Kidney (tissue), 14 donors: ENCODE data around the gene NME7. TPM values are rescaled to one million over a fixed set of nuclear protein-coding genes. Genes with fewer than 3 reads are reported as not detected.
A peak's percentile ranks its signal among the peaks of the same experiment; 100 is the strongest.

Experiments used
- DNase-seq, 5 donors: peaks; one replicate each; pipeline ENCODE4 v3.0.0-alpha.2; 2013 to 2020
- FAIRE-seq: peaks from 2 replicates; lab custom pipeline; 2012; peaks lifted over from hg19 to GRCh38; lab: Jason Lieb, UNC
- H3K27ac ChIP-seq, 2 donors: one replicate each; pipeline ENCODE4 v1.7.0; 2013; ENCODE audit warnings: low read depth in 2 of 2, low read length in 2 of 2, inconsistent platforms in 1 of 2
- H3K27me3 ChIP-seq: one replicate; pipeline ENCODE4 v1.7.1; 2013; ENCODE audit warnings: low read length, inconsistent platforms; ENCODE audit not compliant: control insufficient read depth, insufficient read depth
- H3K36me3 ChIP-seq, 3 donors: one replicate each; pipeline versions ENCODE4 v1.7.0 to v1.7.1; 2013; ENCODE audit warnings: low read length in 3 of 3, control low read depth in 1 of 3, inconsistent platforms in 1 of 3; ENCODE audit not compliant: insufficient read depth in 3 of 3, control insufficient read depth in 2 of 3
- H3K4me1 ChIP-seq, 3 donors: one replicate each; pipeline versions ENCODE4 v1.7.0 to v1.7.1; 2013; ENCODE audit warnings: low read length in 3 of 3, inconsistent platforms in 1 of 3, low read depth in 1 of 3; ENCODE audit not compliant: control insufficient read depth in 2 of 3, insufficient read depth in 2 of 3
- H3K4me3 ChIP-seq, 3 donors: one replicate each; pipeline versions ENCODE4 v1.7.0 to v1.8.1; 2013; ENCODE audit warnings: low read length in 3 of 3, control low read depth in 1 of 3, inconsistent platforms in 1 of 3
- H3K9ac ChIP-seq, 3 donors: one replicate each; pipeline versions ENCODE4 v1.7.0 to v1.7.1; 2013; ENCODE audit warnings: low read length in 3 of 3, control low read depth in 1 of 3, inconsistent platforms in 1 of 3
- H3K9me3 ChIP-seq, 3 donors: one replicate each; pipeline versions ENCODE4 v1.7.0 to v1.7.1; 2013; ENCODE audit warnings: low read length in 3 of 3, control low read depth in 1 of 3, inconsistent platforms in 1 of 3; ENCODE audit not compliant: control insufficient read depth in 2 of 3, insufficient read depth in 1 of 3
- CTCF ChIP-seq: IDR thresholded peaks from 3 replicates; pipeline ENCODE4 v1.5.1; 2012; ENCODE audit warnings: mild to moderate bottlenecking, moderate library complexity, borderline replicate concordance; ENCODE audit not compliant: insufficient read depth; ENCODE audit errors: extremely low read depth
- intact Hi-C: fragments of 100-400 bp; cut with DNase I; formaldehyde crosslinking; loops from one replicate; pipeline ENCODE4 v1.11.1; 2022
- polyA plus RNA-seq: library from polyadenylated mRNA; stranded (reverse); fragments of 350-450 nt; fragmentation: Illumina TruSeq; extraction: RNeasy Lipid Tissue Mini Kit (QIAGEN cat#74804); gene quantifications from one replicate; pipeline ENCODE4 v1.2.3, GENCODE V29; 2014; ENCODE audit warnings: low read depth, low replicate concordance; ENCODE audit not compliant: insufficient read depth
- total RNA-seq: library from RNA; stranded (reverse); fragmentation: NEBNext Ultra II Directional; extraction: Animal tissue kit (Norgen Biotek cat#: 25700); gene quantifications from one replicate; pipeline ENCODE4 v1.2.1, GENCODE V29; 2021
- donor health status: control.
- donor health status: control.
- donor health status: control.
- donor health status: control.
- donor health status: control.
- donor health status: DM: yes; HTN: yes; CAD: no.
- donor health status: Normal renal cell carcinoma (clear cell type).

NME7 gene
- total and polyA plus RNA-seq, 2 donors from 2014 or later = 13.7 to 31.9 TPM

DNA sequence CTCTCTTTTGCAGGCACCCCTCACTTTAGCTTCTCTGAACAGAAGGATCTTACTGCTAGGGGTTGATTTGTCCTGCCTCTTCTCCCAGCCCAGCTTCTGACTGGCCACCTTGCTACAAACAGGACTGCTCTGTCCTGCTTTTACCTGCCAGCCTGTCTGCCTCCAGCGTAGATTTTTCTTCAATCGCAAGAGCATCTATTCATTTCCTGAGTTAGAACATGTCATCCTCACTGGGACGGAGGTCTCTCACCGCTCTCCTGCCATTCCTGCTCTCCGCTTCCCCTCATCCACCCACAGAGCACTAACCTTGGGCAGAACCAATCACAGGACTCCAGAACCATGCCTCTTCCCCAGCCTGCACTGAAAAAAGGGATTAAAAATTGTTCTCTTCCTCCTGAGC, 264.6 kb downstream of the NME7 start:
- TF ChIP-seq CTCF = no peak
- no peaks in the 10 kb centered on the region for H3K27me3 ChIP-seq
- FAIRE-seq = no peak
- peak overlapping the region in 2 of 3 donors; percentile 34 to 94 for H3K9ac ChIP-seq
- DNase-seq = no peak
- no peaks in the 10 kb centered on the region for H3K9me3 ChIP-seq
- peak overlapping the region; percentile 94 to 95 for H3K27ac ChIP-seq
- peaks cover 6 to 35% (median 25%) of the 10 kb centered on the region in 3 donors for H3K4me1 ChIP-seq
- peaks cover 0 to 11% (median under 1%) of the 10 kb centered on the region in 3 donors for H3K36me3 ChIP-seq
- peak overlapping the region in 2 of 3 donors; percentile 63 to 72 for H3K4me3 ChIP-seq
- intact Hi-C loops = no loop called here

GRCh38 chr1:169102567-169102966, 265.0 kb downstream of the NME7 start:
- Histone ChIP-seq H3K27ac (peak overlapping the region; percentile 94 to 95), H3K9me3 (no peaks in the 10 kb centered on the region), H3K4me1 (peaks cover 6 to 35% (median 25%) of the 10 kb centered on the region in 3 donors), H3K27me3 (no peaks in the 10 kb centered on the region), H3K9ac (peak overlapping the region in 2 of 3 donors; percentile 34 to 94), H3K4me3 (peak overlapping the region in 2 of 3 donors; percentile 63 to 72), H3K36me3 (peaks cover 0 to 7% (median 0%) of the 10 kb centered on the region in 3 donors)
- FAIRE-seq = no peak
- TF ChIP-seq CTCF = no peak
- DNase-seq = peak in 1 of 5 donors; percentile 62
- intact Hi-C loops = no loop called here

DNA sequence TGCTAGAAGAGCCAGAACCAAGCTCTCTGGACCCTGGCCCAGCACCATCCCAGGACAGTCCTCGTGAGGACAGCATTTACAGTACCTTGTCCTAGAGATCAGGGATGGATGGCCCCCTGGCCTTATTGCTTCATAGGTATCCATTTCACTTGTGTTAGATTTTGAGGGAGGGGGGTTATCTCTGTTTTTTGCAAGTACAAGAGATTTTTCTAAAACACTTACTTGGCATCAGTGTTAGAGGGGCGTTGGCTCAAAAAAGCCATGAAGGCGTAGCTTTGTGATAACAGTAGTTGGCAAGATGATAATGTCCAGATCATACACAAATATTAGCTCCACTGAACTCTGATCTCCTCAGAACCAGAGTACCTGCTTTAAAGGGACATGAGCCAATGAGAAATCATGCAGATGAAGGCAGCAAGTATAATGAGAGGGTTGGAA, 266.9 kb downstream of the NME7 start:
- DNase-seq (no peak), FAIRE-seq (no peak)
- Histone ChIP-seq H3K4me1 (peaks cover 6 to 35% (median 23%) of the 10 kb centered on the region in 3 donors), H3K27ac (peak overlapping the region; percentile 67 to 94), H3K27me3 (no peaks in the 10 kb centered on the region), H3K9ac (peak overlapping the region in 2 of 3 donors; percentile 16 to 94), H3K36me3 (no peaks in the 10 kb centered on the region), H3K9me3 (no peaks in the 10 kb centered on the region), H3K4me3 (peak overlapping the region in 1 of 3 donors; percentile 72)
- intact Hi-C loops = no loop called here
- no peak for TF ChIP-seq CTCF

DNA sequence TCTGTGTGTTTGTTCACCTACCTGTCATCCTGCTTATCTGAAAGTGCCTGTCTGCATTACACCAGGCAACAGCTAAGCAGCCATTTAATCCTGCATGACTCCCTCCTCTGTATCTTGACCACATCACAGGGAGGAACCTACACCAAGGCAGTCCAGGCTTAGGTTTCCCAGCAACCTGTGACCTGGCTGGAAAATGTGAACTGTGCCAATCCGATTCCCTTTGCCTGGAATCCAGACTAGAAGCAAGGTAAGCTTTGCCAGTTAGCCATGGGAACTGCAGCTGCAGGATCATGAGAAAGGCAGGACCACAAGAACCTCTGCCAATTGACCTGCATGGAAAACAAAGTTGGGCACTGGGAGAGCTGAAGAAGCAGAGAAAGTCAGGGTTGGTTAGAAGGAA, 267.4 kb downstream of the NME7 start:
- Histone ChIP-seq H3K4me3 (peak overlapping the region in 1 of 3 donors; percentile 72), H3K9ac (peak overlapping the region in 1 of 3 donors; percentile 94), H3K27ac (peak overlapping the region; percentile 67 to 94), H3K9me3 (no peaks in the 10 kb centered on the region), H3K27me3 (no peaks in the 10 kb centered on the region), H3K36me3 (no peaks in the 10 kb centered on the region), H3K4me1 (peaks cover 6 to 34% (median 23%) of the 10 kb centered on the region in 3 donors)
- DNase-seq (no peak), FAIRE-seq (no peak)
- intact Hi-C loops = no loop called here
- no peak for TF ChIP-seq CTCF
